Measurements from ENCODE around the gene TK1.

The TK1 gene

GRCh38 chr17:78131172-78132083, 55.4 kb downstream of the TK1 start:
- DNase-seq = no peak
- no peak overlapping the region for H3K4me3 Mint-ChIP-seq
- no peaks in the 10 kb centered on the region for H3K36me3 Mint-ChIP-seq (ENCODE audit: low read depth)

GRCh38 chr17:78130437-78131101, 56.3 kb downstream of the TK1 start, which contains the start of gene TMC8:
Gene TMC8 (plus strand): TSS chr17:78130771. CDS start chr17:78131589, 818 bp downstream.
- DNase-seq = no peak
- H3K4me3 Mint-ChIP-seq = peak within 1 kb of the TSS; percentile 56

More at GRCh38 chr17:78131172-78132083, 55.4 kb downstream of the TK1 start:
- H3K9me3 Mint-ChIP-seq = no peaks in the 10 kb centered on the region
- H3K27me3 Mint-ChIP-seq (ENCODE audit: low read depth, poor library complexity) = peaks cover 32% of the 10 kb centered on the region
- TF ChIP-seq CTCF (IDR thresholded peaks at IDR 0.05) = no peak
- peaks cover 36% of the 10 kb centered on the region for H3K4me1 Mint-ChIP-seq
- H3K27ac Mint-ChIP-seq = no peak overlapping the region

GRCh38 chr17:78130090-78130436, 56.8 kb downstream of the TK1 start:
- H3K4me3 Mint-ChIP-seq = peak overlapping the region; percentile 56
- H3K36me3 Mint-ChIP-seq (ENCODE audit: low read depth) = no peaks in the 10 kb centered on the region
- H3K9me3 Mint-ChIP-seq = no peaks in the 10 kb centered on the region
- TF ChIP-seq CTCF (IDR thresholded peaks at IDR 0.05) = no peak
- peaks cover 39% of the 10 kb centered on the region for H3K4me1 Mint-ChIP-seq
- DNase-seq = no peak
- no peak overlapping the region for H3K27ac Mint-ChIP-seq
- peaks cover 29% of the 10 kb centered on the region for H3K27me3 Mint-ChIP-seq (ENCODE audit: low read depth, poor library complexity)

More at GRCh38 chr17:78130437-78131101, 56.3 kb downstream of the TK1 start, which contains the start of gene TMC8:
- Mint-ChIP-seq H3K4me1 (peaks cover 39% of the 10 kb centered on the region), H3K27ac (no peak within 1 kb of the TSS), H3K9me3 (no peaks in the 10 kb centered on the region), H3K27me3 (ENCODE audit: low read depth, poor library complexity) (peaks cover 31% of the 10 kb centered on the region), H3K36me3 (ENCODE audit: low read depth) (no peaks in the 10 kb centered on the region)
- no peak for TF ChIP-seq CTCF (IDR thresholded peaks at IDR 0.05)

GRCh38 chr17:78129351-78130089, 57.3 kb downstream of the TK1 start:
- H3K4me3 Mint-ChIP-seq = peak overlapping the region; percentile 90
- DNase-seq = no peak
- TF ChIP-seq CTCF (IDR thresholded peaks at IDR 0.05) = no peak
- H3K4me1 Mint-ChIP-seq = peaks cover 39% of the 10 kb centered on the region
- H3K36me3 Mint-ChIP-seq (ENCODE audit: low read depth) = no peaks in the 10 kb centered on the region
- no peaks in the 10 kb centered on the region for H3K9me3 Mint-ChIP-seq
- peaks cover 26% of the 10 kb centered on the region for H3K27me3 Mint-ChIP-seq (ENCODE audit: low read depth, poor library complexity)
- no peak overlapping the region for H3K27ac Mint-ChIP-seq

GRCh38 chr17:78128551-78129350, 58.1 kb downstream of the TK1 start, which contains the start of gene TMC6:
Gene TMC6 (minus strand): TSS chr17:78128755. CDS start chr17:78126832, 1,923 bp downstream.
- Mint-ChIP-seq H3K27ac (peak within 1 kb of the TSS; percentile 90), H3K9me3 (no peaks in the 10 kb centered on the region), H3K36me3 (ENCODE audit: low read depth) (peaks cover 2% of the 10 kb centered on the region), H3K4me3 (peak within 1 kb of the TSS; percentile 90), H3K4me1 (peaks cover 37% of the 10 kb centered on the region), H3K27me3 (ENCODE audit: low read depth, poor library complexity) (peaks cover 19% of the 10 kb centered on the region)
- DNase-seq = peak; percentile 64
- no peak for TF ChIP-seq CTCF (IDR thresholded peaks at IDR 0.05)
